Measurements from ENCODE around the gene MTFP1.

The MTFP1 gene

GRCh38 chr22:30432520-30432919, 7.0 kb downstream of the MTFP1 start:
- no peaks in the 10 kb centered on the region for H3K27me3 ChIP-seq (ENCODE audit: insufficient read depth, low read depth, severe bottlenecking)
- no peak overlapping the region for H3K27ac ChIP-seq
- H3K9me3 ChIP-seq (ENCODE audit: severe bottlenecking) = peaks cover 10% of the 10 kb centered on the region
- no peak overlapping the region for H3K4me3 ChIP-seq (ENCODE audit: low read depth, low read length)
- DNase-seq = no peak
- TF ChIP-seq, protein P1, sequence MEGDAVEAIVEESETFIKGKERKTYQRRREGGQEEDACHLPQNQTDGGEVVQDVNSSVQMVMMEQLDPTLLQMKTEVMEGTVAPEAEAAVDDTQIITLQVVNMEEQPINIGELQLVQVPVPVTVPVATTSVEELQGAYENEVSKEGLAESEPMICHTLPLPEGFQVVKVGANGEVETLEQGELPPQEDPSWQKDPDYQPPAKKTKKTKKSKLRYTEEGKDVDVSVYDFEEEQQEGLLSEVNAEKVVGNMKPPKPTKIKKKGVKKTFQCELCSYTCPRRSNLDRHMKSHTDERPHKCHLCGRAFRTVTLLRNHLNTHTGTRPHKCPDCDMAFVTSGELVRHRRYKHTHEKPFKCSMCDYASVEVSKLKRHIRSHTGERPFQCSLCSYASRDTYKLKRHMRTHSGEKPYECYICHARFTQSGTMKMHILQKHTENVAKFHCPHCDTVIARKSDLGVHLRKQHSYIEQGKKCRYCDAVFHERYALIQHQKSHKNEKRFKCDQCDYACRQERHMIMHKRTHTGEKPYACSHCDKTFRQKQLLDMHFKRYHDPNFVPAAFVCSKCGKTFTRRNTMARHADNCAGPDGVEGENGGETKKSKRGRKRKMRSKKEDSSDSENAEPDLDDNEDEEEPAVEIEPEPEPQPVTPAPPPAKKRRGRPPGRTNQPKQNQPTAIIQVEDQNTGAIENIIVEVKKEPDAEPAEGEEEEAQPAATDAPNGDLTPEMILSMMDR (IDR thresholded peaks at IDR 0.05; ENCODE audit: low read depth, low read length) = no peak
- H3K36me3 ChIP-seq = peaks cover 4% of the 10 kb centered on the region

GRCh38 chr22:30433227-30433626, 7.7 kb downstream of the MTFP1 start:
- peaks cover 4% of the 10 kb centered on the region for H3K36me3 ChIP-seq
- H3K4me3 ChIP-seq (ENCODE audit: low read depth, low read length) = no peak overlapping the region
- peaks cover 10% of the 10 kb centered on the region for H3K9me3 ChIP-seq (ENCODE audit: severe bottlenecking)
- H3K27me3 ChIP-seq (ENCODE audit: insufficient read depth, low read depth, severe bottlenecking) = no peaks in the 10 kb centered on the region
- DNase-seq = no peak
- no peak overlapping the region for H3K27ac ChIP-seq
- TF ChIP-seq, protein P1 (IDR thresholded peaks at IDR 0.05; ENCODE audit: low read depth, low read length) = no peak

DNA sequence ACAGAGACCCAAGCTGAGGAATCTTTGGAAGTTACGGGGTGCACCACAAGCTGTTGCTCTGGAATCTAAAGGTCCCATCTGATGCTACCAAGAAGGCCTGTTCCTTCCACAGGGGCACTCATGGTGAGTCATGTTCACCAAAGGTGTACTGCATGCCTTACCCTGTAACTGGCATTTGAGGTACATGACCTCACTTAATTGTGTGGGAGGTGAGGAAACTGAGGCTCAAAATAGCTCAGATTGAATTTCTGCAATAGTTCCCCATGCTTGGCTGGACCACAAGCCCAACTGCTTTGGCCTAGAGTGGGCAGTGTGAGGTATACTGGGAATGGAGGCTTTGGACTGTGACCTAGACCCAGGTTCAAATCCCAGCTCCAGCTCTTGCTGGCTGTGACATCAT, 8.2 kb downstream of the MTFP1 start:
- no peaks in the 10 kb centered on the region for H3K36me3 ChIP-seq
- H3K9me3 ChIP-seq (ENCODE audit: severe bottlenecking) = peaks cover 10% of the 10 kb centered on the region
- DNase-seq = no peak
- no peak overlapping the region for H3K27ac ChIP-seq
- no peaks in the 10 kb centered on the region for H3K27me3 ChIP-seq (ENCODE audit: insufficient read depth, low read depth, severe bottlenecking)
- TF ChIP-seq, protein P1 (IDR thresholded peaks at IDR 0.05; ENCODE audit: low read depth, low read length) = no peak
- no peak overlapping the region for H3K4me3 ChIP-seq (ENCODE audit: low read depth, low read length)

DNA sequence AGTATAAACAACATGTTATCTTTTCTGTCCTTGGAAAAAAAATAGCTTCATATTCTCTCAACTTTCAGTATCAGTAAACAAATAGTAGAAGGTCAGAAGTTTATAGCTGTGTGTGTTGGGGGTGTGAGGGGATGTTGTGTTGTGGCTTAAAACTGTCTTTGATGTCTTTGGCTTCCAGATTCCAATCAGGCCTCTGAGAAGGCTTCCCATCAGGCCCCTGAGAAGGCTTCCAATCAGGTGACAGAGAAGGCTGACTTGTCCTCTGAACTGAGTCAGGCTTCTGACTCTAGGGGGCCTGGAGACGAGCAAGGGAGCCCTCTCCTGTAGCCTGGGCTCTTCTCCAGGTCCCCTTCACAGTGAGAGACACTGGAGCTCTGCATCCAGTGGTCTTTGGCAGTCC, 9.3 kb downstream of the MTFP1 start:
- no peak overlapping the region for H3K27ac ChIP-seq
- no peak for DNase-seq
- H3K27me3 ChIP-seq (ENCODE audit: insufficient read depth, low read depth, severe bottlenecking) = no peaks in the 10 kb centered on the region
- H3K4me3 ChIP-seq (ENCODE audit: low read depth, low read length) = no peak overlapping the region
- peaks cover 10% of the 10 kb centered on the region for H3K9me3 ChIP-seq (ENCODE audit: severe bottlenecking)
- TF ChIP-seq, protein P1 (IDR thresholded peaks at IDR 0.05; ENCODE audit: low read depth, low read length) = no peak
- H3K36me3 ChIP-seq = no peaks in the 10 kb centered on the region

- no peak overlapping the region for H3K4me3 ChIP-seq (ENCODE audit: low read depth, low read length)
- no peak overlapping the region for H3K27ac ChIP-seq
- no peaks in the 10 kb centered on the region for H3K27me3 ChIP-seq (ENCODE audit: insufficient read depth, low read depth, severe bottlenecking)
- peak; percentile 33 for DNase-seq
- H3K9me3 ChIP-seq (ENCODE audit: severe bottlenecking) = peaks cover 10% of the 10 kb centered on the region
- TF ChIP-seq, protein P1 (IDR thresholded peaks at IDR 0.05; ENCODE audit: low read depth, low read length) = 0 out of 2 replicates have a peak, but pooled peaks have one; percentile 1
- H3K36me3 ChIP-seq = no peaks in the 10 kb centered on the region
These were observed 10.1 kb downstream of the MTFP1 start for GRCh38 chr22:30435674-30436126.

DNA sequence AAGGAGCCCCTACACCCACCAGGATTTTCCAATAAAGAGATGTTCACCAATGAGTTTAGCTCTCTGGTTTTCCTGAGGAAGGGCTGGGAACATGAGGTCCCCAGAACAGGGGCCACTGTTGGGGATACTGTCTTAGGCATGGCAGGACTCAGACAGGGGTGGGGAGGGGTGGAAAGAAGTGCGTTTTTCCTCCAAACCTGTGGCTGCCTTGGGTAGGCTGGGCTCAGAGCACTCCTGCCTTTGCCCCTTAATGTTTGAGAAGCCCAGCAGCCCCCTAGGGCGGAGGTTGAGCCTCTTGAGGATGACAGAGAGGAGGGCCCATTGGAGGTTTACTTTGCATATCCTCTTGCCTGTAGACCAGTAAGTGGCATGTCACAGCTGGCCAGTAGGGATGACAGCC, 10.6 kb downstream of the MTFP1 start:
- no peaks in the 10 kb centered on the region for H3K27me3 ChIP-seq (ENCODE audit: insufficient read depth, low read depth, severe bottlenecking)
- H3K4me3 ChIP-seq (ENCODE audit: low read depth, low read length) = no peak overlapping the region
- no peak overlapping the region for H3K27ac ChIP-seq
- H3K9me3 ChIP-seq (ENCODE audit: severe bottlenecking) = peaks cover 10% of the 10 kb centered on the region
- DNase-seq = no peak
- H3K36me3 ChIP-seq = no peaks in the 10 kb centered on the region
- TF ChIP-seq, protein P1 (IDR thresholded peaks at IDR 0.05; ENCODE audit: low read depth, low read length) = no peak

Measured in WERI-Rb-1 (cell line).